GM18867 (cell line): Measurements from ENCODE around the gene MYL3.

Source experiments
- ATAC-seq: cut with Tn5 transposase; IDR thresholded peaks from one replicate; pipeline ENCODE4 v1.9.1; 2021; ENCODE audit warnings: mild to moderate bottlenecking, moderate library complexity; ENCODE audit not compliant: unreplicated experiment

MYL3 gene

GRCh38 chr3:46900007-46900292 lies 36.7 kb upstream of the MYL3 start:
- ATAC-seq = no peak

- ATAC-seq = no peak
Measured at GRCh38 chr3:46899151-46900006, 36.1 kb upstream of the MYL3 start.

GRCh38 chr3:46898321-46899150 lies 35.3 kb upstream of the MYL3 start:
- no peak for ATAC-seq

GRCh38 chr3:46897829-46898320 lies 34.6 kb upstream of the MYL3 start:
- ATAC-seq = no peak

GRCh38 chr3:46897031-46897430 lies 33.8 kb upstream of the MYL3 start:
- no peak for ATAC-seq

GRCh38 chr3:46896386-46896785 lies 33.1 kb upstream of the MYL3 start:
- no peak for ATAC-seq

- ATAC-seq = no peak
Measured at GRCh38 chr3:46895761-46896160, 32.5 kb upstream of the MYL3 start.

- ATAC-seq = no peak
Measured at GRCh38 chr3:46895204-46895660, 32.0 kb upstream of the MYL3 start.

GRCh38 chr3:46894256-46894655 lies 31.0 kb upstream of the MYL3 start:
- no peak for ATAC-seq

GRCh38 chr3:46893763-46894162 lies 30.5 kb upstream of the MYL3 start:
- no peak for ATAC-seq

GRCh38 chr3:46893146-46893748 lies 30.0 kb upstream of the MYL3 start:
- ATAC-seq = no peak

GRCh38 chr3:46892285-46893145 lies 29.3 kb upstream of the MYL3 start:
- no peak for ATAC-seq

GRCh38 chr3:46891132-46891531 lies 27.9 kb upstream of the MYL3 start:
- no peak for ATAC-seq

- ATAC-seq = no peak
Measured at GRCh38 chr3:46890132-46890531, 26.9 kb upstream of the MYL3 start.

- ATAC-seq = no peak
Measured at GRCh38 chr3:46889381-46890110, 26.3 kb upstream of the MYL3 start.

GRCh38 chr3:46888705-46889104 lies 25.5 kb upstream of the MYL3 start:
- ATAC-seq = no peak

- ATAC-seq = no peak
Measured at GRCh38 chr3:46887980-46888494, 24.8 kb upstream of the MYL3 start.

- no peak for ATAC-seq
Measured at GRCh38 chr3:46885612-46886011, 22.4 kb upstream of the MYL3 start.

GRCh38 chr3:46884929-46885328 lies 21.7 kb upstream of the MYL3 start:
- no peak for ATAC-seq

- no peak for ATAC-seq
Measured at GRCh38 chr3:46884427-46884826, 21.2 kb upstream of the MYL3 start.
